Kidney epithelial cell (primary cell): ENCODE data around the gene WDR18. TPM values are rescaled to one million over a fixed set of nuclear protein-coding genes. Genes with fewer than 3 reads are reported as not detected.

Experiments used
- DNase-seq: peaks from one replicate; pipeline ENCODE4 v3.0.0-alpha.2; 2010; ENCODE audit warnings: low read depth
- H3K27me3 ChIP-seq: 2 replicates; pipeline ENCODE4 v1.6.0; 2011; ENCODE audit warnings: low read length; ENCODE audit not compliant: control insufficient read depth, insufficient read depth
- H3K36me3 ChIP-seq: 2 replicates; pipeline ENCODE4 v1.5.1; 2011; ENCODE audit warnings: low read length; ENCODE audit not compliant: control insufficient read depth, insufficient read depth
- H3K4me3 ChIP-seq: 2 replicates; pipeline ENCODE4 v1.5.1; 2011; ENCODE audit warnings: low read depth, mild to moderate bottlenecking, control low read depth, low read length
- total RNA-seq: library from RNA; depleted of rRNA; stranded (reverse); fragments of >200 nt; gene quantifications from 2 replicates; pipeline ENCODE4 v1.2.3, GENCODE V29; 2015
- TF ChIP-seq, protein P1 (sequence below): IDR thresholded peaks from 2 replicates; pipeline ENCODE4 v1.5.1; 2011; ENCODE audit warnings: mild to moderate bottlenecking, moderate library complexity, low read length, control low read depth, inconsistent platforms; ENCODE audit not compliant: insufficient read depth, poor library complexity, severe bottlenecking

The WDR18 gene
- total RNA-seq, 1 donor from 2014 or later = 54.6 TPM

DNA sequence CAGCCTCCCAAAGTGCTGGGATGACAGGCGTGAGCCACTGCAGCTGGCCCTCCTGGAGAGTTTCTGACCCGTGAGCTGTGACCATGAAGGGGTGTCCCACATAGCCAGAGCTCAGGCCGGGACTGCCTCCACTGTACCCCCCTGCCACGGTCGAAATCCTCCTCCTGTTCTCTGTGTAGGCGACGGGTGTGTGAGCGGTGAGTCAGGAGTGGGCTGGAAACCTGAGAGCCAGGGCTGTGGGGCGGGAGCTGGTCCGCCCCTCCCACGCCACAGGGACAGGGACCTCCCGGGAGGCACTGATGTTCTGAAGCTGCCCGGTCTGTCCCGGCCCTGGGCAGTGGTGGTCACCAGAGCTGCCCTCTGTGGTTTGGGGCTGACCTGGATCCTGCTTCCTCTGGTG is 3.9 kb downstream of the WDR18 start:
- no peak for DNase-seq
- Histone ChIP-seq H3K27me3 (no peaks in the 10 kb centered on the region), H3K4me3 (no peak overlapping the region), H3K36me3 (no peaks in the 10 kb centered on the region)
- TF ChIP-seq, protein P1, sequence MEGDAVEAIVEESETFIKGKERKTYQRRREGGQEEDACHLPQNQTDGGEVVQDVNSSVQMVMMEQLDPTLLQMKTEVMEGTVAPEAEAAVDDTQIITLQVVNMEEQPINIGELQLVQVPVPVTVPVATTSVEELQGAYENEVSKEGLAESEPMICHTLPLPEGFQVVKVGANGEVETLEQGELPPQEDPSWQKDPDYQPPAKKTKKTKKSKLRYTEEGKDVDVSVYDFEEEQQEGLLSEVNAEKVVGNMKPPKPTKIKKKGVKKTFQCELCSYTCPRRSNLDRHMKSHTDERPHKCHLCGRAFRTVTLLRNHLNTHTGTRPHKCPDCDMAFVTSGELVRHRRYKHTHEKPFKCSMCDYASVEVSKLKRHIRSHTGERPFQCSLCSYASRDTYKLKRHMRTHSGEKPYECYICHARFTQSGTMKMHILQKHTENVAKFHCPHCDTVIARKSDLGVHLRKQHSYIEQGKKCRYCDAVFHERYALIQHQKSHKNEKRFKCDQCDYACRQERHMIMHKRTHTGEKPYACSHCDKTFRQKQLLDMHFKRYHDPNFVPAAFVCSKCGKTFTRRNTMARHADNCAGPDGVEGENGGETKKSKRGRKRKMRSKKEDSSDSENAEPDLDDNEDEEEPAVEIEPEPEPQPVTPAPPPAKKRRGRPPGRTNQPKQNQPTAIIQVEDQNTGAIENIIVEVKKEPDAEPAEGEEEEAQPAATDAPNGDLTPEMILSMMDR = no peak

DNA sequence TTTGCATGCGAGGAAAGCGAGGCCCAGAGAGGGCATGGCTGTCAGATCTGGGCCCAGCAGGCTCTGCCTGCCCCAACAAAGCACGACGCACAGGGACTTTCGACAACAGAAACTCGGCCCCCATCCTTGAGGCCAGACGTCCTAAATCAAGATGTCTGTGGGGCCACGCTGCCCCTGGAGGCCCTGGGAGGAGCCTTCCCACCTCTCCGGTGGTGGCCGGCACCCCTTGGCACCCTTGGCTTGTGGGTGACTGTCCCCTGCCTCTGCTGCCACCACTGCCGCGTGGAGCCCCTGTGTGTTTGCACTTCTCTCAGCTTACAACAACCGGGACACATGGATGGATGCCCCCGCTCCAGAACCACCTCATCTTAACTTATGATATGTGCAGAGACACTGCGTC is 4.4 kb downstream of the WDR18 start:
- no peak for DNase-seq
- Histone ChIP-seq H3K4me3 (no peak overlapping the region), H3K36me3 (no peaks in the 10 kb centered on the region), H3K27me3 (no peaks in the 10 kb centered on the region)
- TF ChIP-seq, protein P1 = no peak

DNA sequence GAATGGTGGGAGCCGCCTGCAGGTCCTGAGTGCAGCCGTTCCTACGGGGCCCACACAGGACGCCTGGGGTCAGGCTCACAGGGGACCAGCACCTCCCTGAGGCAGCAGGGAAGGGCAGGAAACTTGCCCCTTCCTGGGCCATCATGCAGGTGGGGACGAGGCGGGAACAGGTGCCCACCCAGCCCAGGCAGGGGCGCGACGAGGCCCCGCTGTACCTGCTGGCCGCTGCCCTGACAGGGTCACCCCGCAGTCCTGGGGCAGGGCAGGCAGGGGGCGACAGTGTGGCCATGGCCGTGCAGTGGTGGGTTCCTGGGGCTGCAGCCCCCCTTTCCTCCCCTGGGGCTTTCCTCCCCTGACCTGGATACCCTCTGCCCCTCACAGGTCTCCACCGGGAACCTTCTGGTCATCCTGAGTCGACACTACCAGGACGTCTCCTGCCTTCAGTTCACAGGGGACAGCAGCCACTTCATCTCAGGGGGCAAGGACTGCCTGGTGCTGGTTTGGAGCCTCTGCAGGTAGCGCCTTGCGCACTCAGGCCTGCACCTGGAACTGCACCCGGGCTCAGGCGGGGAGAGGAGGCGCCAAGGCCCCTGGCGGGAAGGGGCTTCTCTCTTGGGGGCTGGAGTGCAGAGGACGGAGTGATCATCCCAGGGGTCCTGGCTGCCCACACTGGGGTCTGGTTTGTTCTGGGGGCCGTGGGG is 5.4 kb downstream of the WDR18 start:
- H3K4me3 ChIP-seq = no peak overlapping the region
- no peaks in the 10 kb centered on the region for H3K36me3 ChIP-seq
- no peak for DNase-seq
- H3K27me3 ChIP-seq = no peaks in the 10 kb centered on the region
- TF ChIP-seq, protein P1 = peak; percentile 33

DNA sequence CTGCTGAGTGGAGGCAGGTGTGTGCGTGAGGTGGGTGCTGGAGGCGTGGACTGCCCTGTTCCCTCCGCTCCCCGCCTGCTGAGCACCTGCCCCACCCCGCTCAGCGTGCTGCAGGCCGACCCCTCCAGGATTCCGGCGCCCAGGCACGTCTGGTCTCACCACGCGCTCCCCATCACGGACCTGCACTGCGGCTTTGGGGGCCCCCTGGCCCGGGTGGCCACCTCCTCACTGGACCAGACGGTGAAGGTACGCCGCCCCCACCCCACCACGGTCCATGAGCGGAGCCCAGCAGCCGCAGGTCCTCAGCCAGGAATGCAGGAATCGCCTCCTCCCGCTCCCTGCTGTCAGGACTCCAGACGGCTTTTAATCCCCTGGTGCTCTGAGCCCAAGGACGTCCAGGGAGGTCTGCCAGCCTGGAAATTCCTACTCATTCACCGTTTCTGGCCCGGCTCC is 6.0 kb downstream of the WDR18 start:
- H3K27me3 ChIP-seq = no peaks in the 10 kb centered on the region
- H3K4me3 ChIP-seq = no peak overlapping the region
- DNase-seq = no peak
- no peaks in the 10 kb centered on the region for H3K36me3 ChIP-seq
- TF ChIP-seq, protein P1 = no peak

DNA sequence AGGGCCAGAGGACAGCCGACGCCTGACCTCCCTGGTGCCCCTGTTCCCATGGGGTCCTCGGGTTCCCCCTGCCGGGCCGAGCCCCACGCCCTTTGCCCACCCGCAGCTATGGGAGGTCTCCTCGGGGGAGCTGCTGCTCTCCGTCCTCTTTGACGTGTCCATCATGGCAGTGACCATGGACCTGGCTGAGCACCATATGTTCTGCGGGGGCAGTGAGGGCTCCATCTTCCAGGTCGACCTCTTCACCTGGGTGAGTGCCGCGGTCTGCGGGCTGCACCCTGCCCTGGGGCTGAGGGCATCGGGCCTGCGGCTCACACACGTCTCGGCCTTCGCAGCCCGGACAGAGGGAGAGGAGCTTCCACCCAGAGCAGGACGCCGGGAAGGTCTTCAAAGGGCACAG is 6.6 kb downstream of the WDR18 start:
- TF ChIP-seq, protein P1 = no peak
- peaks cover 2% of the 10 kb centered on the region for H3K27me3 ChIP-seq
- H3K4me3 ChIP-seq = no peak overlapping the region
- no peaks in the 10 kb centered on the region for H3K36me3 ChIP-seq
- no peak for DNase-seq
